ENCODE measurements around the gene GNG14. TPM values are rescaled to one million over a fixed set of nuclear protein-coding genes. Genes with fewer than 3 reads are reported as not detected.

Gene GNG14
- total and polyA plus RNA-seq, 2 of the 13 experiments (the other 11 are each of a cell fraction or from before 2014, with no cell fraction given) = not detected

GRCh38 chr19:12722566-12723380, 35.0 kb downstream of the GNG14 start (continued):
- TF ChIP-seq, protein P1, sequence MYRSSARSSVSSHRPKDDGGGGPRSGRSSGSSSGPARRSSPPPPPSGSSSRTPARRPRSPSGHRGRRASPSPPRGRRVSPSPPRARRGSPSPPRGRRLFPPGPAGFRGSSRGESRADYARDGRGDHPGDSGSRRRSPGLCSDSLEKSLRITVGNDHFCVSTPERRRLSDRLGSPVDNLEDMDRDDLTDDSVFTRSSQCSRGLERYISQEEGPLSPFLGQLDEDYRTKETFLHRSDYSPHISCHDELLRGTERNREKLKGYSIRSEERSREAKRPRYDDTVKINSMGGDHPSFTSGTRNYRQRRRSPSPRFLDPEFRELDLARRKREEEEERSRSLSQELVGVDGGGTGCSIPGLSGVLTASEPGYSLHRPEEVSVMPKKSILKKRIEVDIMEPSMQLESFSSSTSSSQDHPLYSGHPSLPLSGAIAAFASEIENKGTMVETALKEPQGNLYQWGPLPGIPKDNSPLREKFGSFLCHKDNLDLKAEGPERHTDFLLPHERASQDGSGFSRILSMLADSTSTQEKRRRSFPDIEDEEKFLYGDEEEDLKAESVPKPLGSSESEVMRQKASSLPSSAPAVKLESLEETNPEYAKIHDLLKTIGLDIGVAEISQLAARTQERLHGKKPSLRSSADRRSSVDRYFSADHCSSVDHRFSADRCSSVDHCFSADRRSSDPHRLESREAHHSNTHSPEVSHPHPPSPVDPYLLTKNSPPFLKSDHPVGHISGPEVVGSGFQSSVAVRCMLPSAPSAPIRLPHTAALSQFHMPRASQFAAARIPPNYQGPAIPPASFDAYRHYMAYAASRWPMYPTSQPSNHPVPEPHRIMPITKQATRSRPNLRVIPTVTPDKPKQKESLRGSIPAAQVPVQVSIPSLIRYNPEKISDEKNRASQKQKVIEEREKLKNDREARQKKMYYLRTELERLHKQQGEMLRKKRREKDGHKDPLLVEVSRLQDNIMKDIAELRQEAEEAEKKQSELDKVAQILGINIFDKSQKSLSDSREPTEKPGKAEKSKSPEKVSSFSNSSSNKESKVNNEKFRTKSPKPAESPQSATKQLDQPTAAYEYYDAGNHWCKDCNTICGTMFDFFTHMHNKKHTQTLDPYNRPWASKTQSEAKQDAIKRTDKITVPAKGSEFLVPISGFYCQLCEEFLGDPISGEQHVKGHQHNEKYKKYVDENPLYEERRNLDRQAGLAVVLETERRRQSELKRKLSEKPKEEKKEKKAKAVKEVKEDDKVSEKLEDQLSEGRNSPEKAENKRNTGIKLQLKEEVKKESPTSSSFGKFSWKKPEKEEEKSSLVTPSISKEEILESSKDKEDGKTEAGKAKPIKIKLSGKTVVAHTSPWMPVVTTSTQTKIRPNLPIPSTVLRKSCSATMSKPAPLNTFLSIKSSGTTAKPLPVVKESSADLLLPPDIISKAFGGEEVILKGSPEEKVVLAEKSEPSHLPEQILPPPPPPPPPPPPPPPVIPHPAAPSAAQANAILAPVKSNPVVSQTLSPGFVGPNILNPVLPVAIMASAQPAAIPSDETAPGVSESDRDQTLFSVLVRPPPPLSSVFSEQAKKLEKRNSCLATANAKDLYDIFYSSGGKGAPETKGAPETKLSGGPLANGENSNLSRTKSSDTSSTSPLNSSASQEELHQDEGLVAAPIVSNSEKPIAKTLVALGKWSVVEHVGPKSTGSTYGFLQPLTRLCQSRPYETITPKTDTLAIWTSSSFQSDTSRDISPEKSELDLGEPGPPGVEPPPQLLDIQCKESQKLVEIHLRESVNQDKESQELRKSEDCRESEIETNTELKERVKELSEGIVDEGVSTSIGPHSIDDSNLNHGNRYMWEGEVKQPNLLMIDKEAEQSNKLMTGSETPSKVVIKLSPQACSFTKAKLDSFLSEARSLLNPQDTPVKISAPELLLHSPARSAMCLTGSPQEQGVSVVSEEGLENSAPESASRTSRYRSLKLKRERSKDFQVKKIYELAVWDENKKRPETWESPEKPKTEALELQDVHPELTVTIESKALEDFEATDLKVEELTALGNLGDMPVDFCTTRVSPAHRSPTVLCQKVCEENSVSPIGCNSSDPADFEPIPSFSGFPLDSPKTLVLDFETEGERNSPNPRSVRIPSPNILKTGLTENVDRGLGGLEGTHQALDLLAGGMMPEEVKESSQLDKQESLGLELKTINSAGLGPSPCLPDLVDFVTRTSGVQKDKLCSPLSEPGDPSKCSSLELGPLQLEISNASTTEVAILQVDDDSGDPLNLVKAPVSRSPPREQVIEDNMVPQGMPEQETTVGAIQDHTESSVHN (CRISPR knock-in tag; IDR thresholded peaks at IDR 0.05) = 0 out of 2 replicates have a peak, but pooled peaks have one; percentile 48
- TF ChIP-seq ZEB1 (IDR thresholded peaks at IDR 0.05; ENCODE audit: insufficient replicate concordance, low read depth) (no peak), ZC3H4 (CRISPR knock-in tag; IDR thresholded peaks at IDR 0.05; ENCODE audit: borderline replicate concordance) (peak; percentile 72; the same call in 1 of the 2 replicates), ZNF687 (CRISPR knock-in tag; IDR thresholded peaks at IDR 0.05) (peak; percentile 56; the same call in 1 of the 2 replicates), RFXAP (CRISPR knock-in tag; IDR thresholded peaks at IDR 0.05; ENCODE audit: borderline replicate concordance) (0 out of 2 replicates have a peak, but pooled peaks have one; percentile 27), ZNF616 (CRISPR knock-in tag; IDR thresholded peaks at IDR 0.05; ENCODE audit: low read depth) (no peak)
- TF ChIP-seq, protein P2, sequence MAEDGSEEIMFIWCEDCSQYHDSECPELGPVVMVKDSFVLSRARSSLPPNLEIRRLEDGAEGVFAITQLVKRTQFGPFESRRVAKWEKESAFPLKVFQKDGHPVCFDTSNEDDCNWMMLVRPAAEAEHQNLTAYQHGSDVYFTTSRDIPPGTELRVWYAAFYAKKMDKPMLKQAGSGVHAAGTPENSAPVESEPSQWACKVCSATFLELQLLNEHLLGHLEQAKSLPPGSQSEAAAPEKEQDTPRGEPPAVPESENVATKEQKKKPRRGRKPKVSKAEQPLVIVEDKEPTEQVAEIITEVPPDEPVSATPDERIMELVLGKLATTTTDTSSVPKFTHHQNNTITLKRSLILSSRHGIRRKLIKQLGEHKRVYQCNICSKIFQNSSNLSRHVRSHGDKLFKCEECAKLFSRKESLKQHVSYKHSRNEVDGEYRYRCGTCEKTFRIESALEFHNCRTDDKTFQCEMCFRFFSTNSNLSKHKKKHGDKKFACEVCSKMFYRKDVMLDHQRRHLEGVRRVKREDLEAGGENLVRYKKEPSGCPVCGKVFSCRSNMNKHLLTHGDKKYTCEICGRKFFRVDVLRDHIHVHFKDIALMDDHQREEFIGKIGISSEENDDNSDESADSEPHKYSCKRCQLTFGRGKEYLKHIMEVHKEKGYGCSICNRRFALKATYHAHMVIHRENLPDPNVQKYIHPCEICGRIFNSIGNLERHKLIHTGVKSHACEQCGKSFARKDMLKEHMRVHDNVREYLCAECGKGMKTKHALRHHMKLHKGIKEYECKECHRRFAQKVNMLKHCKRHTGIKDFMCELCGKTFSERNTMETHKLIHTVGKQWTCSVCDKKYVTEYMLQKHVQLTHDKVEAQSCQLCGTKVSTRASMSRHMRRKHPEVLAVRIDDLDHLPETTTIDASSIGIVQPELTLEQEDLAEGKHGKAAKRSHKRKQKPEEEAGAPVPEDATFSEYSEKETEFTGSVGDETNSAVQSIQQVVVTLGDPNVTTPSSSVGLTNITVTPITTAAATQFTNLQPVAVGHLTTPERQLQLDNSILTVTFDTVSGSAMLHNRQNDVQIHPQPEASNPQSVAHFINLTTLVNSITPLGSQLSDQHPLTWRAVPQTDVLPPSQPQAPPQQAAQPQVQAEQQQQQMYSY (CRISPR knock-in tag; IDR thresholded peaks at IDR 0.05) = peak; percentile 16; the same call in 1 of the 2 replicates
- TF ChIP-seq, protein P3, sequence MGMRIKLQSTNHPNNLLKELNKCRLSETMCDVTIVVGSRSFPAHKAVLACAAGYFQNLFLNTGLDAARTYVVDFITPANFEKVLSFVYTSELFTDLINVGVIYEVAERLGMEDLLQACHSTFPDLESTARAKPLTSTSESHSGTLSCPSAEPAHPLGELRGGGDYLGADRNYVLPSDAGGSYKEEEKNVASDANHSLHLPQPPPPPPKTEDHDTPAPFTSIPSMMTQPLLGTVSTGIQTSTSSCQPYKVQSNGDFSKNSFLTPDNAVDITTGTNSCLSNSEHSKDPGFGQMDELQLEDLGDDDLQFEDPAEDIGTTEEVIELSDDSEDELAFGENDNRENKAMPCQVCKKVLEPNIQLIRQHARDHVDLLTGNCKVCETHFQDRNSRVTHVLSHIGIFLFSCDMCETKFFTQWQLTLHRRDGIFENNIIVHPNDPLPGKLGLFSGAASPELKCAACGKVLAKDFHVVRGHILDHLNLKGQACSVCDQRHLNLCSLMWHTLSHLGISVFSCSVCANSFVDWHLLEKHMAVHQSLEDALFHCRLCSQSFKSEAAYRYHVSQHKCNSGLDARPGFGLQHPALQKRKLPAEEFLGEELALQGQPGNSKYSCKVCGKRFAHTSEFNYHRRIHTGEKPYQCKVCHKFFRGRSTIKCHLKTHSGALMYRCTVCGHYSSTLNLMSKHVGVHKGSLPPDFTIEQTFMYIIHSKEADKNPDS (CRISPR knock-in tag; IDR thresholded peaks at IDR 0.05) = no peak
